ENCODE data around the gene THSD7B. TPM values are rescaled to one million over a fixed set of nuclear protein-coding genes. Genes with fewer than 3 reads are reported as not detected.

The THSD7B gene
- polyA plus RNA-seq, 2 of the 4 experiments (the other 2 are of a cell fraction) = not detected

GRCh38 chr2:137175246-137175645 lies 409.9 kb downstream of the THSD7B start (continued):
- no peak for TF ChIP-seq EHMT2 (IDR thresholded peaks at IDR 0.05; ENCODE audit: low read depth)
- no peak for TF ChIP-seq CTCF (IDR thresholded peaks at IDR 0.05)
- no peak for TF ChIP-seq GATA3 (IDR thresholded peaks at IDR 0.05; ENCODE audit: borderline replicate concordance)

- ATAC-seq = no peak
- DNase-seq (ENCODE audit: low read depth in 1 of 2, low spot score in 1 of 2) = no peak
- TF ChIP-seq PBX3 (IDR thresholded peaks at IDR 0.05) (no peak), ATOH8 (CRISPR knock-in tag; IDR thresholded peaks at IDR 0.05; ENCODE audit: low read depth) (no peak)
- Histone ChIP-seq H3K4me3 (no peak overlapping the region), H3K9me3 (no peaks in the 10 kb centered on the region), H3K4me1 (no peaks in the 10 kb centered on the region), H3K27ac (no peak overlapping the region), H3K4me2 (no peak overlapping the region)
- 8% methylated on average over 2 of the region's 2 CpGs for WGBS (ENCODE audit: missing lambda C conversion rate)
- ChIA-PET CTCF (no interaction called here), POLR2A (no interaction called here)
- FAIRE-seq = no peak
These were observed 413.6 kb downstream of the THSD7B start for GRCh38 chr2:137178951-137179377.

GRCh38 chr2:137179542-137179941 lies 414.2 kb downstream of the THSD7B start:
- FAIRE-seq (no peak), ATAC-seq (no peak), DNase-seq (ENCODE audit: low read depth in 1 of 2, low spot score in 1 of 2) (no peak)
- no peak for TF ChIP-seq KDM5A (IDR thresholded peaks at IDR 0.05)
- no peak for TF ChIP-seq ELK1 (IDR thresholded peaks at IDR 0.05; ENCODE audit: low read depth, low read length)
- no peak for TF ChIP-seq EHF (CRISPR knock-in tag; IDR thresholded peaks at IDR 0.05)
- TF ChIP-seq RNF2 (IDR thresholded peaks at IDR 0.05; ENCODE audit: borderline replicate concordance, low read depth) = no peak
- no peak for TF ChIP-seq MYC (IDR thresholded peaks at IDR 0.05; ENCODE audit: borderline replicate concordance, low read length)
- no peak for TF ChIP-seq EHMT2 (IDR thresholded peaks at IDR 0.05; ENCODE audit: low read depth)
- no peak for TF ChIP-seq FOSB (CRISPR knock-in tag; IDR thresholded peaks at IDR 0.05)
- TF ChIP-seq KDM1A (IDR thresholded peaks at IDR 0.05; ENCODE audit: low read depth) = no peak
- no peak for TF ChIP-seq RAD21 (conservative IDR thresholded peaks at IDR 0.05 in 1 of 2, IDR thresholded peaks at IDR 0.05 in 1 of 2)
- no peak for TF ChIP-seq ZNF302 (CRISPR knock-in tag; IDR thresholded peaks at IDR 0.05)
- no peak for TF ChIP-seq POLR2A (IDR thresholded peaks at IDR 0.05; ENCODE audit: low read length)
- TF ChIP-seq NPAS2 (CRISPR knock-in tag; IDR thresholded peaks at IDR 0.05; ENCODE audit: borderline replicate concordance) = no peak
- no peak for TF ChIP-seq HDAC2 (IDR thresholded peaks at IDR 0.05)
- no peak for TF ChIP-seq ZSCAN20 (CRISPR knock-in tag; IDR thresholded peaks at IDR 0.05)
- TF ChIP-seq PBX3 (IDR thresholded peaks at IDR 0.05) = no peak
- Histone ChIP-seq H3K27ac (no peak overlapping the region), H3K4me1 (no peaks in the 10 kb centered on the region), H3K4me2 (no peak overlapping the region), H3K4me3 (no peak overlapping the region), H3K9me3 (no peaks in the 10 kb centered on the region)
- CTCF ChIA-PET = no interaction called here
- POLR2A ChIA-PET = no interaction called here
